PC-3 (cell line): ENCODE data around the gene PLEKHA3. TPM values are rescaled to one million over a fixed set of nuclear protein-coding genes. Genes with fewer than 3 reads are reported as not detected.

ENCODE experiments used
- ATAC-seq: fragments of 200-7000 bp; cut with Tn5 transposase; 2 replicates; pipeline ENCODE4 v1.9.1; 2020; ENCODE audit warnings: mild to moderate bottlenecking, moderate library complexity
- BruUV-seq: library from RNA; stranded (reverse); fragments of 400-500 nt; replicated peaks from 2 replicates; lab custom pipeline; 2021; lab: Mats Ljungman, UMichigan
- CTCF ChIA-PET: fragments of 300-600 bp; sonication (Branson Sonifier 250); formaldehyde crosslinking; loops from one replicate; lab custom pipeline; 2022; ENCODE audit warnings: antibody characterized with exemption; lab: Charles Lee
- POLR2A ChIA-PET: fragments of 300-600 bp; sonication (Branson Sonifier 250); formaldehyde crosslinking; loops from one replicate; lab custom pipeline; 2022; ENCODE audit warnings: antibody characterized with exemption; ENCODE audit not compliant: unreplicated experiment; lab: Charles Lee
- DNase-seq: peaks from one replicate; pipeline ENCODE4 v3.0.0-alpha.2; 2015
- H2AFZ ChIP-seq: fragments of 300-600 bp; sonication (generic); 2 replicates; pipeline ENCODE4 v1.6.0; 2016; ENCODE audit warnings: antibody characterized with exemption, low read length
- H3F3A ChIP-seq: fragments of 300-600 bp; sonication (generic); one replicate; pipeline ENCODE4 v1.6.0; 2017; ENCODE audit warnings: antibody characterized with exemption, low read length, control low read depth, mild to moderate bottlenecking; ENCODE audit not compliant: unreplicated experiment
- H3K27ac ChIP-seq: fragments of 300-600 bp; sonication (generic); 2 replicates; pipeline ENCODE4 v1.5.1; 2016; ENCODE audit warnings: mild to moderate bottlenecking, low read length
- H3K27me3 ChIP-seq: fragments of 300-600 bp; sonication (generic); 2 replicates; pipeline ENCODE4 v1.6.1; 2016; ENCODE audit warnings: low read length, mixed read lengths
- H3K36me3 ChIP-seq: fragments of 300-600 bp; sonication (generic); 2 replicates; pipeline ENCODE4 v1.6.1; 2016; ENCODE audit warnings: low read depth, mixed run types, low read length, mixed read lengths
- H3K4me1 ChIP-seq: fragments of 300-600 bp; sonication (generic); 2 replicates; pipeline ENCODE4 v1.5.1; 2016; ENCODE audit warnings: low read length; ENCODE audit not compliant: insufficient read depth
- H3K4me2 ChIP-seq: fragments of 300-600 bp; sonication (generic); 2 replicates; pipeline ENCODE4 v1.6.0; 2016; ENCODE audit warnings: low read length
- H3K4me3 ChIP-seq: fragments of 300-600 bp; sonication (generic); 2 replicates; pipeline ENCODE4 v1.5.1; 2016; ENCODE audit warnings: mild to moderate bottlenecking, low read length, mixed read lengths
- H3K79me2 ChIP-seq: fragments of 300-600 bp; sonication (generic); 2 replicates; pipeline ENCODE4 v1.6.1; 2017; ENCODE audit warnings: low read length, mixed read lengths
- H3K9ac ChIP-seq: fragments of 300-600 bp; sonication (generic); 2 replicates; pipeline ENCODE4 v1.6.0; 2016; ENCODE audit warnings: mild to moderate bottlenecking, low read length
- H3K9me2 ChIP-seq: fragments of 300-600 bp; sonication (generic); replicated peaks from 2 replicates; pipeline ENCODE4 v1.6.1; 2016; ENCODE audit warnings: mixed run types, low read length, mixed read lengths
- H3K9me3 ChIP-seq: fragments of 300-600 bp; sonication (generic); 2 replicates; pipeline ENCODE4 v1.6.1; 2016; ENCODE audit warnings: low read length, mixed read lengths
- H4K20me1 ChIP-seq: fragments of 300-600 bp; sonication (generic); 2 replicates; pipeline ENCODE4 v1.6.1; 2016; ENCODE audit warnings: low read length, mixed read lengths
- EZH2 ChIP-seq: fragments of 300-600 bp; sonication (generic); IDR thresholded peaks from one replicate; pipeline ENCODE4 v1.6.1; 2017; ENCODE audit warnings: antibody characterized with exemption, mild to moderate bottlenecking, low read length; ENCODE audit not compliant: unreplicated experiment
- EZH2phosphoT487 ChIP-seq: fragments of 300-600 bp; sonication (generic); IDR thresholded peaks from 2 replicates; pipeline ENCODE4 v1.6.1; 2018; ENCODE audit warnings: mild to moderate bottlenecking, antibody characterized with exemption, low read length, borderline replicate concordance
- intact Hi-C: fragments of 100-400 bp; cut with micrococcal nuclease; formaldehyde crosslinking; loops from 2 replicates; pipeline ENCODE4 v1.9.0; 2023
- total RNA-seq: library from RNA; depleted of rRNA; stranded (reverse); fragments of >200 nt; gene quantifications from 2 replicates; pipeline ENCODE4 v1.2.3, GENCODE V29; 2014
- TF ChIP-seq, protein P1 (sequence below): fragments of 300-600 bp; sonication (generic); conservative IDR thresholded peaks from 2 replicates; pipeline ENCODE4 v1.5.1; 2017; ENCODE audit warnings: antibody characterized with exemption, low read depth, mild to moderate bottlenecking, low read length

The PLEKHA3 gene
- total RNA-seq, 1 experiment from 2014 or later = 16.7 TPM

DNA sequence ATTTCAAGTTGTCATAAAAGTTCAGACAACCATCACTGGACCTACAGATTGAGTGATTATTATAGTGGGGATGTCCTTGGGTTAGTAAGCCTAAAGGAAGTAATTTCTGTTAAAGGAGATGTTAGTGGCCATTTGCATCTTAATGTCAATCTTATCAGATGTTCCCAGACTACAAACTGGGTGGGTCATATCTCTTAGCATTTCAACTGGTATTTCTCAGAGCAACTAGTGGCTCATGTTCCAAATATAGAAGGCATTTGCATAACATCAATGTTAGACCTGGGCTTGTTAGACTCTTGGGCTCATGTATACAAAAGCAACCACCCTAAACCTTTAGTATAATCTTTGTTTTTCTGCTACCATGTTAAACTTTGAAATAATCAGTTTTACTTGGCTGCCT lies 17.9 kb downstream of the PLEKHA3 start:
- Histone ChIP-seq H3K9me2 (no peaks in the 10 kb centered on the region), H2AFZ (no peak overlapping the region), H3K9me3 (no peaks in the 10 kb centered on the region), H3K27me3 (no peaks in the 10 kb centered on the region), H4K20me1 (no peaks in the 10 kb centered on the region), H3K4me3 (no peak overlapping the region), H3K36me3 (peaks cover 53% of the 10 kb centered on the region), H3K4me2 (no peak overlapping the region), H3K27ac (no peak overlapping the region), H3F3A (no peaks in the 10 kb centered on the region), H3K4me1 (no peaks in the 10 kb centered on the region), H3K9ac (no peak overlapping the region), H3K79me2 (no peaks in the 10 kb centered on the region)
- intact Hi-C loops = no loop called here
- ChIA-PET POLR2A (interaction anchor here (0.5 kb wide), 1 partner anchor 16 kb away, joined by 3 read pairs; no protein-coding TSS in a partner anchor), CTCF (interaction anchor here (0.7 kb wide), 1 partner anchor 775 kb away, joined by 4 read pairs; no protein-coding TSS in a partner anchor)
- no TSS peak for BruUV-seq
- ATAC-seq (no peak), DNase-seq (no peak)
- TF ChIP-seq EZH2phosphoT487 = no peak
- TF ChIP-seq, protein P1, sequence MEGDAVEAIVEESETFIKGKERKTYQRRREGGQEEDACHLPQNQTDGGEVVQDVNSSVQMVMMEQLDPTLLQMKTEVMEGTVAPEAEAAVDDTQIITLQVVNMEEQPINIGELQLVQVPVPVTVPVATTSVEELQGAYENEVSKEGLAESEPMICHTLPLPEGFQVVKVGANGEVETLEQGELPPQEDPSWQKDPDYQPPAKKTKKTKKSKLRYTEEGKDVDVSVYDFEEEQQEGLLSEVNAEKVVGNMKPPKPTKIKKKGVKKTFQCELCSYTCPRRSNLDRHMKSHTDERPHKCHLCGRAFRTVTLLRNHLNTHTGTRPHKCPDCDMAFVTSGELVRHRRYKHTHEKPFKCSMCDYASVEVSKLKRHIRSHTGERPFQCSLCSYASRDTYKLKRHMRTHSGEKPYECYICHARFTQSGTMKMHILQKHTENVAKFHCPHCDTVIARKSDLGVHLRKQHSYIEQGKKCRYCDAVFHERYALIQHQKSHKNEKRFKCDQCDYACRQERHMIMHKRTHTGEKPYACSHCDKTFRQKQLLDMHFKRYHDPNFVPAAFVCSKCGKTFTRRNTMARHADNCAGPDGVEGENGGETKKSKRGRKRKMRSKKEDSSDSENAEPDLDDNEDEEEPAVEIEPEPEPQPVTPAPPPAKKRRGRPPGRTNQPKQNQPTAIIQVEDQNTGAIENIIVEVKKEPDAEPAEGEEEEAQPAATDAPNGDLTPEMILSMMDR = no peak
- no peak for TF ChIP-seq EZH2

DNA sequence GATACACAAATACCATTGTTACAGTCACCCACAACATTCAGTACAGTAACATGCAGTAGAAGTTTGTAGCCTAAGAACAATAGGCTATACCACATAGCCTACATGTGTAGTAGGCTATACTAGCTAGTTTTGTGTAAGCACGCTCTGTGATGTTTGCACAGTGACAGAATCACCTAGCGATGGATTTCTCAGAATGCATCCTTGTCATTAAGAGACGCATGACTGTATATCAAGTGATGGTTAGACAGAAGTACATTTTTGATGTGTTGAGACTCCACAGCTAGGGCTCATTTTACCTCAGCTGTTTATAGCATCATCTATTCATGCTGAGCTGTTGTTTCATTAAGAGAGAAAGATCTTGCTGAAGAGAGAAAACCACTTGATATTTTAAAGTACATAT lies 19.4 kb downstream of the PLEKHA3 start:
- Histone ChIP-seq H2AFZ (no peak overlapping the region), H3F3A (no peaks in the 10 kb centered on the region), H3K27me3 (no peaks in the 10 kb centered on the region), H3K9ac (no peak overlapping the region), H3K27ac (no peak overlapping the region), H3K79me2 (no peaks in the 10 kb centered on the region), H3K4me1 (no peaks in the 10 kb centered on the region), H3K9me3 (no peaks in the 10 kb centered on the region), H3K4me2 (no peak overlapping the region), H3K36me3 (peaks cover 54% of the 10 kb centered on the region), H3K9me2 (no peaks in the 10 kb centered on the region), H3K4me3 (no peak overlapping the region), H4K20me1 (no peaks in the 10 kb centered on the region)
- CTCF ChIA-PET = no interaction called here
- POLR2A ChIA-PET = no interaction called here
- no peak for DNase-seq
- intact Hi-C loops = no loop called here
- no peak for TF ChIP-seq EZH2
- TF ChIP-seq, protein P1 = no peak
- no peak for TF ChIP-seq EZH2phosphoT487
- BruUV-seq = no TSS peak
- ATAC-seq = no peak

DNA sequence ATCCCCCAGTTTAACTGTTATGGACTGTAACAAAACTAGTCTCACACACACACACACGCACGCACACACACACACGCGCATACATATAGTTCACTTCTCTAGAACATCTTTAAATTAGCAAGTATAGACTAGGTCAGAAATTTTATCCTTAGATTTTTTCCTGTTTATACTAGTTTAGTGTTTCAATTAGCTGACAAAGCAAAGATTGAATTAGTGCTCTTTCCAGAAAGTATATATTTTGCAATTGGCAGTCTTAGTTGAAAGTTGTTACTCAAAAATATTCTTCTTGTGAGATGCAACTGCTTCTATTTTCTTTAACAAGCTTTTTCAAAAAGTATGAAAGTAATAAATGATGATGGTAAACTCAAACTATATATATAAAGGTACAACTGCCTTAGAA lies 22.5 kb downstream of the PLEKHA3 start:
- intact Hi-C loops = no loop called here
- no peak for DNase-seq
- Histone ChIP-seq H3K9me2 (no peaks in the 10 kb centered on the region), H3K4me1 (0 out of 2 replicates have a peak, but pooled peaks cover 4% of the 10 kb centered on the region), H3K9ac (no peak overlapping the region), H2AFZ (no peak overlapping the region), H3K4me3 (no peak overlapping the region), H3K79me2 (no peaks in the 10 kb centered on the region), H3K4me2 (no peak overlapping the region), H3K27me3 (no peaks in the 10 kb centered on the region), H3K27ac (no peak overlapping the region), H3F3A (no peaks in the 10 kb centered on the region), H3K36me3 (peaks cover 48% of the 10 kb centered on the region), H3K9me3 (no peaks in the 10 kb centered on the region), H4K20me1 (no peaks in the 10 kb centered on the region)
- no peak for ATAC-seq
- POLR2A ChIA-PET = no interaction called here
- CTCF ChIA-PET = no interaction called here
- no TSS peak for BruUV-seq
- TF ChIP-seq, protein P1 = no peak
- TF ChIP-seq EZH2 = no peak
